K562 (cell line): ENCODE data around the gene IL4I1. TPM values are rescaled to one million over a fixed set of nuclear protein-coding genes. Genes with fewer than 3 reads are reported as not detected.

ENCODE experiments used
- ATF7 ChIP-seq: fragments of 450-650 bp; IDR thresholded peaks from 2 replicates; pipeline ENCODE4 v1.7.1; 2014; ENCODE audit warnings: mild to moderate bottlenecking, moderate library complexity
- C11orf30 ChIP-seq: fragments of 450-650 bp; IDR thresholded peaks from 2 replicates; pipeline ENCODE4 v1.6.1; 2016; ENCODE audit warnings: low read depth, mild to moderate bottlenecking
- CBX3 ChIP-seq, 2 experiments: IDR thresholded peaks; 1 replicate in 1 of 2; 2 replicates in 1 of 2; pipeline ENCODE4 v1.6.1; 2012; ENCODE audit warnings: inconsistent platforms in 2 of 2, low read length in 2 of 2, borderline replicate concordance in 1 of 2, control low read depth in 1 of 2
- FIP1L1 ChIP-seq: fragments of 200-400 bp; formaldehyde crosslinking; IDR thresholded peaks from 2 replicates; pipeline ENCODE4 v1.6.1; 2018; ENCODE audit warnings: mild to moderate bottlenecking, low read depth, low read length; ENCODE audit not compliant: poor library complexity, severe bottlenecking
- GABPB2 ChIP-seq: fragments of 250-450 bp; sonication (Bioruptor Pico); conservative IDR thresholded peaks from 2 replicates; pipeline ENCODE4 v1.5.1; 2021; ENCODE audit warnings: mild to moderate bottlenecking
- HINFP ChIP-seq: fragments of 450-650 bp; conservative IDR thresholded peaks from 2 replicates; pipeline ENCODE4 v1.6.1; 2016; ENCODE audit warnings: missing genetic modification characterization, low read depth, mild to moderate bottlenecking, control low read depth, missing compliant biosample characterization
- HMG20B ChIP-seq: fragments of 250-450 bp; sonication (Bioruptor Pico); IDR thresholded peaks from 2 replicates; pipeline ENCODE4 v1.5.0; 2021; ENCODE audit warnings: mild to moderate bottlenecking
- MAFG ChIP-seq: fragments of 450-650 bp; conservative IDR thresholded peaks from 2 replicates; pipeline ENCODE4 v1.6.1; 2016; ENCODE audit warnings: missing genetic modification characterization, missing compliant biosample characterization
- MEF2A ChIP-seq: IDR thresholded peaks from 2 replicates; pipeline ENCODE4 v1.6.1; 2011; ENCODE audit warnings: low read depth, mild to moderate bottlenecking, low read length, moderate library complexity; ENCODE audit not compliant: control insufficient read depth
- NCOA1 ChIP-seq: fragments of 450-650 bp; IDR thresholded peaks from 2 replicates; pipeline ENCODE4 v1.6.1; 2016; ENCODE audit warnings: low read depth
- NCOA4 ChIP-seq: fragments of 450-650 bp; IDR thresholded peaks from 2 replicates; pipeline ENCODE4 v1.6.1; 2018; ENCODE audit warnings: mild to moderate bottlenecking; ENCODE audit not compliant: partially characterized antibody
- NEUROD1 ChIP-seq: fragments of 150-350 bp; IDR thresholded peaks from 2 replicates; pipeline ENCODE4 v1.6.1; 2014; ENCODE audit warnings: borderline replicate concordance, low read length, low read depth; ENCODE audit not compliant: partially characterized antibody
- NFXL1 ChIP-seq: fragments of 450-650 bp; formaldehyde crosslinking; IDR thresholded peaks from 2 replicates; pipeline ENCODE4 v1.4.0; 2021; ENCODE audit warnings: mild to moderate bottlenecking
- PRMT5 ChIP-seq: sonication (generic); formaldehyde crosslinking; IDR thresholded peaks from 2 replicates; pipeline ENCODE4 v1.5.0; 2020; ENCODE audit warnings: missing genetic modification reagents
- SMARCB1 ChIP-seq: IDR thresholded peaks from 2 replicates; pipeline ENCODE4 v1.6.1; 2011; ENCODE audit warnings: improper control_type of control experiment, low read depth; ENCODE audit not compliant: insufficient read length
- SREBF1 ChIP-seq: fragments of 150-350 bp; IDR thresholded peaks from 2 replicates; pipeline ENCODE4 v1.6.1; 2014; ENCODE audit warnings: antibody characterized with exemption, low read depth, low read length, borderline replicate concordance
- STAT6 ChIP-seq: sonication (generic); formaldehyde crosslinking; IDR thresholded peaks from 2 replicates; pipeline ENCODE4 v1.8.1; 2023; ENCODE audit warnings: mild to moderate bottlenecking, missing genetic modification reagents
- TAF1 ChIP-seq: IDR thresholded peaks from 2 replicates; pipeline ENCODE4 v1.6.1; 2011; ENCODE audit warnings: mild to moderate bottlenecking, low read length, moderate library complexity; ENCODE audit not compliant: insufficient read depth, control insufficient read depth, severe bottlenecking; ENCODE audit errors: extremely low read depth
- TEAD1 ChIP-seq, 2 experiments: fragments of 450-650 bp in 1 of 2; sonication (generic) in 1 of 2; formaldehyde crosslinking; IDR thresholded peaks; 2 replicates each; pipeline versions ENCODE4 v1.4.0 to v1.8.0; 2020 to 2022; ENCODE audit warnings: mild to moderate bottlenecking in 2 of 2, missing genetic modification reagents in 1 of 2
- USF1 ChIP-seq: sonication (generic); formaldehyde crosslinking; IDR thresholded peaks from 2 replicates; pipeline ENCODE4 v1.9.0; 2022; ENCODE audit warnings: mild to moderate bottlenecking, missing genetic modification reagents
- ZKSCAN3 ChIP-seq: fragments of 250-450 bp; sonication (Bioruptor Pico); IDR thresholded peaks from 2 replicates; pipeline ENCODE4 v1.4.0; 2020
- ZNF224 ChIP-seq: sonication (generic); formaldehyde crosslinking; IDR thresholded peaks from 2 replicates; pipeline ENCODE4 v1.8.0; 2022; ENCODE audit warnings: mild to moderate bottlenecking, missing genetic modification reagents
- ZNF253 ChIP-seq: fragments of 250-450 bp; sonication (Bioruptor Pico); conservative IDR thresholded peaks from 2 replicates; pipeline ENCODE4 v1.6.1; 2021; ENCODE audit warnings: mild to moderate bottlenecking
- ZNF766 ChIP-seq: fragments of 200-800 bp; sonication (Bioruptor generic); conservative IDR thresholded peaks from 2 replicates; pipeline ENCODE4 v1.6.1; 2016; ENCODE audit warnings: missing genetic modification characterization, missing compliant biosample characterization
- polyA plus RNA-seq, 8 experiments: library from polyadenylated mRNA; depleted of rRNA in 4 of 8; stranded (reverse) in 5 of 8; unstranded in 3 of 8; fragments of >200 nt; fragmentation: Nextera tagmentation in 2 of 8; fragmentation: Illumina TruSeq in 1 of 8; extraction: Ambion mirVana in 2 of 8; extraction: Trizol in 1 of 8; gene quantifications; 2 replicates each; pipeline versions ENCODE4 v1.2.1 to v1.2.3, GENCODE V29; 2011 to 2014; ENCODE audit warnings: inconsistent platforms in 1 of 8, missing spikeins in 1 of 8
- total RNA-seq, 7 experiments: library from RNA; depleted of rRNA in 6 of 7; stranded (reverse); fragments of >200 nt in 6 of 7; fragmentation: Illumina TruSeq in 2 of 7; extraction: Trizol in 2 of 7; gene quantifications; 2 replicates each; pipeline versions ENCODE4 v1.2.1 to v1.2.3, GENCODE V29; 2011 to 2021; ENCODE audit warnings: low replicate concordance in 1 of 7

Gene IL4I1
- total and polyA plus RNA-seq, 9 of the 15 experiments (the other 6 are each of a cell fraction or from before 2014, with no cell fraction given) = 0.06 to 0.95 (median 0.43) TPM; not detected in 2

GRCh38 chr19:49937750-49938381 is 41.2 kb upstream of the IL4I1 start (continued):
- no peak for TF ChIP-seq NFXL1 (CRISPR knock-in tag)
- no peak for TF ChIP-seq USF1 (CRISPR knock-in tag)
- no peak; the same call in 1 of the 2 replicates for TF ChIP-seq ATF7
- TF ChIP-seq SMARCB1 = no peak
- TF ChIP-seq TEAD1 (CRISPR knock-in tag; IDR thresholded peaks at IDR 0.05) = no peak
- TF ChIP-seq HINFP (tag) = peak; percentile 94
- no peak for TF ChIP-seq FIP1L1
- no peak for TF ChIP-seq C11orf30
- no peak for TF ChIP-seq SREBF1
- TF ChIP-seq NCOA1 = no peak
- TF ChIP-seq STAT6 (CRISPR knock-in tag) = peak; percentile 16; the same call in 1 of the 2 replicates
- no peak for TF ChIP-seq HMG20B
- TF ChIP-seq ZNF224 = no peak
- no peak for TF ChIP-seq PRMT5 (CRISPR knock-in tag)
- TF ChIP-seq MAFG (tag) = no peak
- no peak for TF ChIP-seq GABPB2
- TF ChIP-seq ZKSCAN3 (CRISPR knock-in tag) = no peak
- TF ChIP-seq NEUROD1 = no peak
- TF ChIP-seq MEF2A = no peak
- TF ChIP-seq TAF1 = no peak
- TF ChIP-seq NCOA4 = no peak
- no peak for TF ChIP-seq CBX3 (IDR thresholded peaks at IDR 0.05; ENCODE audit: borderline replicate concordance in 1 of 2, low read length in 2 of 2)
- TF ChIP-seq ZNF766 (CRISPR knock-in tag) = no peak
- TF ChIP-seq ZNF253 (CRISPR knock-in tag) = no peak
